NCI-H1930 (cell line): Measurements from ENCODE around the gene BLOC1S5.
"Not testable (repeated sequence)": the region's sequence is repeated elsewhere in the genome, so short reads cannot be mapped to it uniquely, and the experiment has no call there.

Experiments
- DNase-seq, 2 experiments: peaks; one replicate each; lab custom pipeline; 2025; lab: John Stamatoyannopoulos, UW

The BLOC1S5 gene

DNA sequence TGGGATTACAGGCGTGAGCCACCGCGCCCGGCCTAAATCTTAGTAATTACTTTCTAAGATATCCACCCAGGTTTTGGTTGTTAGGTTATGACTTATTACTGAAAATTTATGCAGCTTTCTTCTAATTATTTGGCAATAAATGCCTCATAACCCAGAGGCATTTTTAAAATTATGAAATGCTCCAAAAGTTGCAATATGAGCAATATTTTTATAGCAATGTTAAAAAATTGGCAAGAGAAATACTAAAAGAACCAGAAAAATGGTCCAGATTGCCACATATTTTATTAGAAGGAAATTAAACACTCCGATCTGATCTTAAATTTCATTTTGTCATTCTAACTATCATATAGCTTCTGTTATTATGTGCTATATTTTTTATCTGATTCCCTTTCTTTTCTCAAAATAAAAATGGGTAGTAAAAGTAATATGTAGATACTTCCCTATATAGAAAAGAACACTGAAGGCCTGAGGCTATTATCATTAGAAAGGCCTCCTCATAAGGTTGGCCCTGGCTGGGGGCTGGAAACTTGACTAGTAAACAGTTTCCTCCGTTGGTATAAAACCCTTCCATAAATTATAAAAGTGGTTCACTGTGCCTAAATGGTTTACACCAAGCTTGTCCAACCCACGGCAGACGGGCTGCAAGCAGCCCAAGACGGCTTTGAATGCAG is 22.1 kb downstream of the BLOC1S5 start:
- DNase-seq, result no peak

- not testable (repeated sequence) for DNase-seq
Observed at GRCh38 chr6:8034107-8034506, 30.1 kb downstream of the BLOC1S5 start.

DNA sequence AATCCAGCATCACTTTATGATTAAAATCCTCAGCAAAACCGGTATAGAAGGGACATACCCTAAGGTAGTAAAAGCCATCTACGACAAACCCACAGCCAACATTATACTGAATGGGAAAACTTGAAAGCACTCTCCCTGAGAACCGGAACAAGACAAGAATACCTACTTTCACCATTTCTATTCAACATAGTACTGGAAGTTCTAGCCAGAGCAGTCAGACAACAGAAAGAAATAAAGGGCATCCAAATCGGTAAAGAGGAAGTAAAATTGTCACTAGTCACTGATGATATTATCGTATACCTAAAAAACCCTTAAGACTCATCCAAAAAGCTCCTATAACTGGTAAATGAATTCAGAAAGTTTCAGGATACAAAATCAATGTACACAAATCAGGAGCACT is 33.3 kb downstream of the BLOC1S5 start:
- DNase-seq, result no peak

GRCh38 chr6:8029243-8029870 is 34.8 kb downstream of the BLOC1S5 start:
- no peak for DNase-seq

DNA sequence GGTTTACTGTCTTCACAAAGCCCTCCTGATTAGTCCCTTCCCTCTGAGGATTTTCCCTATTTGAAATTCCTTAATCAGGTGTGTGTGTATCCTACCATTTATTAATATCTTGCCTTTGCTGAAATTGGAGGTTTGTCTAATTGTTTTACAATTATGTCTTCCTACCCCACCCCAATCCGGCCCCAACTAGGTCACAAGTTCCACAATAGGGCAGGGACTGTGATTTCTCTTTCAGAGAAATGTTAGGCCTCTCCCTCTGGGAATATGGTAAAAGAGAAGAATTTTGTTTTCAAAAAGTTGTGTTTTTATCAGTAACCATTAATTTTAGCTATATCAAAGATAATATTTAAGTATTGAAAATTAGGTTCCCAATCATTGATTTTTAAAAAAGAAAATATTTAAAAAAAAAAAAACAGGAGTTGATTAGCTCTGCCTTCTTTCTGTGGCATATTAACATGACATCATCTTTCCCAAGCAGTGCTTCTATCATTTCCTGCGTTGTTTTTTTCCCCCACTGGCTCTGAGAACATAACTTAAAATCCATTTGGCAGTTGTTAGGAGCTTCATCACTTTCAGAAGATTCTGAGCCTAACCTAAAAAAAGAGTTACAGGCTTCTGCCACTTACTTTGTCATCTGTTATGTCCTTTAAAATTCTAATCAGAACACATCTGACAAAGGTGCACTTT is 36.1 kb downstream of the BLOC1S5 start:
- DNase-seq, result no peak

DNA sequence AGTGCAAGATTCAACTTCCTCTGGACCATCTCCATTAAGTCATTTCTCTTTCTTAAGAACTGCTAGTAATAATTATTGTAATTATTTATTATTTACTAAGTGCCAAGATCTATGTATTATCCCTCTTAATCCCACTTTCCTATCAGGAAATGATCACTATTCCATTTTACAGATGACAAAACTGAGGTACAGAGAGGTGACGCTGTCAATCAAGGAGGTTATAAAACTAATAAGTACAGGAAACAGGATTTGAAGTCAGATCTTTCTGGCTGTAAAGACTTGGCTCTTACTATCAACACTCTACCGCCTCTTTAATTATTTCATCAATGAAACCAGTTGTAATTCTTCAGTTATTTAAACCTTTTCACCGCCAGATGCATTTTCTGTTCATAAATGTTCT is 37.4 kb downstream of the BLOC1S5 start:
- no peak for DNase-seq

DNA sequence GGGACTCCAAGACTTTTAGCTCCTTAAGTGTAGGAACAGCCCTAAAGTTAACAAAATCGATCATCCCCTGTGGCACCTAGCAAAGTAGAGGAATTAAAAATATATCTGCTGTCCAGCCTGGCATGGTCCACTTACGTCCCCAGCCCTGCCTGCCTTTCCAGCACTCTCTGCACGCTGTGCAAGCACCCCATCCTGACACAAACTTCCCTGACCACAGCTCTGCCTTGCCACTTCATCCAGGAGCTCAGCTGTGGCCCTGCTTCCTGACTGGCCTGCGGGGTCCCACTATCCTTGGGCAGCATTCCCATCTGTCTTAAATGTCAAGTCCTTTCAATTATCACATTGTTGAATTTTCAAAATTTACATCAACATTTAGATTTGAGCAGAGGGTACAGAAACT is 39.0 kb downstream of the BLOC1S5 start:
- DNase-seq, result no peak

- DNase-seq, result no peak
Observed at GRCh38 chr6:8023638-8024037, 40.6 kb downstream of the BLOC1S5 start.

DNA sequence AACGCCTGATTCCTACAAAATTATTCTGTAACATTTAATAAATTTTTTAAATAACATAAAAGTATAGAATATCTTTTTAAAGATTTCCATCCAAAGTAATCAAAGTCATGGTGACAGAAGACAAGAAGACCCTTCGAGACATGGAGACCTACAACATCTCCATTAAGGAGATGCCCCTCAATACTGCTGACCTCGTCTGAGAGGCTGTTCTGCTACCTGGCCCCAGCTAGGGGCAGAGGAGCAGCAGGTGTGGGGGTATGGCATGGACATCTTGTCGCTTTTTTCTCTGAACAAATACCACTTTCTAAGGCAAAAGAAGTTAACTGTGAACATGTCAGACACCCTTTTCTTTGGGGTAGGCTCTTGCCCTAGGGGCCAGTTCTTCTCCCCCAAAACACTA is 44.1 kb downstream of the BLOC1S5 start:
- DNase-seq, result no peak

DNA sequence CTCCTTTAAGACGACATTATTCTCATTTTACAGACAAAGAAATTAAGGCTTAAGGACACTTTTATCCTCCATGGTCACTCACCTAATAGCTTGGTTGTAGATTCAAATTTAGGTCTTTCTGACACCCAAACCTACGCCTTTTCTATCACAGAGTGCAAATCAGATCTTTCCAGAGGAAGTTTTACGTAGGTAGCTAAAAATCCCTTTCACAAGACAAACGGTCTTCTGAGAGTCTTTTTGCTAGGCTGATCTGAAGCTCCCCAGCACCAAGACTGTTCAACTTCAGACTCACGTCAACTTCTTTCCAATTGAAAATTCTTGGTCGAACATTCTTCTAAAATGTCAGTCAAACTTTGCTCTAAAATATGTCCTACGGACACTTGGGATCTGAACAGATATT is 46.5 kb downstream of the BLOC1S5 start:
- DNase-seq, result no peak

DNA sequence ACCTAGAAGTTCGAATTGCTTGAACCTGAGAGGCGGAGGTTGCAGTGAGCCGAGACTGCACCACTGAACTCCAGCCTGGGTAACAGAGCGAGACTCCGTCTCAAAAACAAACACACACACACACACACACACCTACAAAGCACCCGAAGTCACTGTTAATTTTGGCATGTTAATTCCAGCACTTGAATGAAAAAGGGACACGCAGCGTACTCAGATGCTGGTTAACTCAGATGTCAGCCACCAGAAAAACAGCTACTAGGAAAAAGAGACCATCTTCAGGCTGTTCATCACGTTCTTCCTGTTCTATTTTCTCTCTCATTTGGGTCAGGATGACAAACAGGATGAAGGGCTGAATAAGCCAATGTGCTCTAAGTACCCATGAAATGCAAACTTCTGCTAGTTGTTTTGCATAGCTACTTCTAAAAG is 46.9 kb downstream of the BLOC1S5 start:
- DNase-seq, result no peak

GRCh38 chr6:8014947-8015346 is 49.2 kb downstream of the BLOC1S5 start:
- peak in 1 of 2 experiments; percentile 8 for DNase-seq

GRCh38 chr6:8013763-8014162 is 50.4 kb downstream of the BLOC1S5 start:
- DNase-seq, result no peak

- no peak for DNase-seq
Observed at GRCh38 chr6:8006208-8006607, 58.0 kb downstream of the BLOC1S5 start.

- DNase-seq, result no peak
Observed at GRCh38 chr6:8005136-8005535, 59.1 kb downstream of the BLOC1S5 start.

- DNase-seq, result no peak
Observed at GRCh38 chr6:8000636-8001035, 63.6 kb downstream of the BLOC1S5 start.

DNA sequence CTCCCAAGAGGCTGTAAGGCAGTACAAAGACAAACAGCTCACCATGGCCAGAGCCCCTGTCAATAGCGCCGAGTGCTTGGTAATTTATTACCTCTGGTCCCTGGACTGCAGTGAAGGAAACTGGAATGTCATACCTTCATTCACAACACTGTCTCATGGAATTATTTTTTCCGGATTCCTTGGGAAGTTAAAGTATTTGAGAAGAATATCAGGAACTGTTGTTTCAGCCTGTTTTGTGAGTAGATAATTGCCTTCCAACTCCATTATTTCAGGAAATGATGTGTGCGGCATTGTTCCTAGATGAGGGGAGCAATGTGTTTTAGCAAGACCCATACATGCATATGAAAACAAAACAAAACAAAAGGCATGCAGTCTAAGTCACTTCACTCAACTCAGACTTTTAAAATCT is 64.0 kb downstream of the BLOC1S5 start:
- DNase-seq, result no peak

GRCh38 chr6:7999201-7999600 is 65.0 kb downstream of the BLOC1S5 start:
- no peak for DNase-seq

DNA sequence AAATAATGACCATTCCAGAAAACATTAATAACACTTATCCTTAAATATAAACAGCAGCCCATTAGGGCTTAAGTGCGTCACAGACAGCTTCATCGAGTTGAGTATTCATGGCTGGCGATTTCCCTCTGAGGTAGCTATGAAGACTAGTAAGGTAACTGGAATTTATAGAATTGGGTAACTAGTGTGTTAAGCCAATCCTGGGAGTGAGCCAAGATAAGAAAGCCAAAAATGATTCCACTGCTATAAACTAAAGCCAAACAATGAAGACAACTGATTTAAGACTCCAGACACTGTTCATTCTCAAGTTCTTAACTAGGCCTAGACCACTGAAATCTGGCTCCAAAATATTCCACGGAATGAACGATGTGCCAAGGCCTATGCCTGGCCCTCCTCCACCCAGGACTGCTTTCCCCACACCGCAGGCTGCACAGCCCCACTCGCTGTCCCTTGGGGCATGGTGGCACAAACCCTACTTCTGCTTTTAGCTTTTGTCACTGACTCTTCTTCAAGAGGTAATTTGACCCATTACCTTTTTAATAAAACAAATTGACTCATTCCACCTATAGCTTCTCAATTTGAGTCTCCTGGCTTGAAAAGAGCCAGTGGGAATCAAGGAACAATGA is 66.0 kb downstream of the BLOC1S5 start:
- DNase-seq, result no peak

DNA sequence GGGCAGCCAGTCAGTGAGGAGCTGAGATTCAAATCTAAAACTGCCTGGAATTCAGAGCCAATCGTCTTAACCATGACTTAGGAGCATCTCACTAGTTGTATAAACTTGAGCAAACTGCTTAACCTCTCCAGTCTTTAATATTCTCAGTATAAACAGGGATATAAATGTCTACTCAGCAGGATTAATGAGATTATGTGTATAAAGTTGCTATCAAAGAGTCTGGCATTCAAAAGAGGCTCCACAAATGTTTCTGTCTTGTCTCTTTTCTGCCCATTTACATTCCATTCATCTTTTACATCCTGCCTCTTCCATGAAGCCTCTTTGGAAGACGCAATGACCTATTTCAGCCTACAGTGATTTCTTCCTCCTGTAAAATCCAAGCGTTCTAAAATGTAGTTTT is 66.9 kb downstream of the BLOC1S5 start:
- no peak for DNase-seq

DNA sequence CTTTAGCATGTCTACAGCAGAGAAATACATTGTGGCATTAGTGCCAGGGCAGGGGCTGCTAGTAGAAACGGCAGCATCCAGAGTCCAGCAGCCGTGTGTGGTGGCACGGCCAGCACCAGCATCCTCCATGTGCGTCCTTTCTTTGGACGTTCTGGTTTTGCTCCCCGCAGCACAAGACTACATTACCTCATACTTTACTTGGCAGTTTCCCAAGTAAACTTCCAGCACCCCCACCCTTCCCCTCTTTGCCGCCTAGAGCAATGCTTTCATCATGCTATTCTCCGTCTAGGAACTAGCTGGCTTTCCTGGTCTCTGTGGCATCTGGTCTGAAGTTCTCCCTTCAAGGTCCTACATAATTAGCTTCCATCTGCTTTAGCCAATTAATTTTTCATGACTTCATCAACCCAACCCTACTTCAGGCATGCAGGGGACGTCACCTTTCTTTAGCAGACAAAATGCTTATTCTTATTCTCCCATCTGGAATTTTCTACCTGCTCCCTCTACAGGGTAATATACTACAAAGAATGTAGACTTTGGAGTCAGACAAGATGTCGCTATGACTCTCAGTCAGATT is 67.6 kb downstream of the BLOC1S5 start:
- DNase-seq, result no peak

DNA sequence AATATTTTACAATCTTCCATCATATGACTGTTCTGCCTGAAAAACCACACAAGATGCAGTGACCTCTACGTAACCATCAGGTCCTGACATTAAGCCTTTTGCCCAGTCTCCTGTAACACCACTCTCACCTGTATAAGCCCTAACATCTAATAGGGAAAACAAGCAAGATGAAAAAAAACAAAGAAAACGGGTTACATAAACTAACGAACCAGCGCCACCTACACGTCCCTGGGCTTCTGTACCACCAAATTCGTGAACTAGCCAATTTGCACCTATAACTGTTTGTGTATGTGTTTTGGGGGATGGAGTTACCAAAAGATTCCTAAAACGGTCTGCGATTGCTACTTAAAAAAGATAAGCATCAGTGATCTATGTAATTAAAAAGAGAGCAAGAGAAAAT is 70.2 kb downstream of the BLOC1S5 start:
- DNase-seq, result no peak

- no peak for DNase-seq
Observed at GRCh38 chr6:7993399-7993798, 70.8 kb downstream of the BLOC1S5 start.
